ENCODE results near the gene SETD2. TPM values are rescaled to one million over a fixed set of nuclear protein-coding genes. Genes with fewer than 3 reads are reported as not detected.

The SETD2 gene
- polyA plus RNA-seq, 3 donors = 3.1 to 22.4 (median 7.5) TPM

DNA sequence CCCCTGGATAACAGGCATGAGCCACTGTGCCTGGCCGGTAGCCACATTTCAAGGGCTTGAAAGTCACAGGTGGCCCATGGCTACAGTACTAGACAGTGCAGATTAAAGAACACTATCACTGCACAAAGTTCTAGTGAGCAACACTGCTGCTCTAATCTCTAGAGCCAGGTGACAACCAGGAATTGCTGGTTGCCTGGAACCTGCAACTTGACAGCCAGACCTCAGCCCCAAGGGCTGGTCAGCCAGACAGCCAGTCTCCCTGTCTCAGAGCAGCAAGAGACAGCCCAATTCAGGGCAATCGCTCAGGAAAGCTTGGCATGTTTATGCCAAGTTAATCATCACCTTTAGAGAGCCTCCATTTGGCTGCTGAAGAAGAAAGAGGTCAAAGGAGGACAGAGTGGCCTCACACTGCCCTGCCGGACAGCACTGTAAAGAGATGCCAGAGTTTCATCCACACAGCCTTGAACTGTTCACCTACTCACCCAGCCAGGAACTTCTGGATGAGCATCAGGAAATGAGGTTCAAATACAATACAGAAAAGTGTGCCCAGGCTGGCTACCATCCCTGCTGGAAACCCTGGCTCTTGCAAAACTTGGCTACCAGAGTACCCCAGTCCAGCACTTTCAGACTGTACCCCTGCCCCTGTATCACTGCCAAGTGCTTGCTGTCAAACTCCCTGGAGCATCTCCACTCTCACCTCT is 193.4 kb downstream of the SETD2 start:
- intact Hi-C loops (cut with micrococcal nuclease) = loop anchor here in 1 of 2 donors (10.0 kb wide), 2 partner anchors 254 to 276 kb away; partner anchors contain the start of gene ALS2CL
- 68% methylated on average over 2 of the region's 3 CpGs for WGBS (ENCODE audit: insufficient coverage)
- TF ChIP-seq, protein P1, sequence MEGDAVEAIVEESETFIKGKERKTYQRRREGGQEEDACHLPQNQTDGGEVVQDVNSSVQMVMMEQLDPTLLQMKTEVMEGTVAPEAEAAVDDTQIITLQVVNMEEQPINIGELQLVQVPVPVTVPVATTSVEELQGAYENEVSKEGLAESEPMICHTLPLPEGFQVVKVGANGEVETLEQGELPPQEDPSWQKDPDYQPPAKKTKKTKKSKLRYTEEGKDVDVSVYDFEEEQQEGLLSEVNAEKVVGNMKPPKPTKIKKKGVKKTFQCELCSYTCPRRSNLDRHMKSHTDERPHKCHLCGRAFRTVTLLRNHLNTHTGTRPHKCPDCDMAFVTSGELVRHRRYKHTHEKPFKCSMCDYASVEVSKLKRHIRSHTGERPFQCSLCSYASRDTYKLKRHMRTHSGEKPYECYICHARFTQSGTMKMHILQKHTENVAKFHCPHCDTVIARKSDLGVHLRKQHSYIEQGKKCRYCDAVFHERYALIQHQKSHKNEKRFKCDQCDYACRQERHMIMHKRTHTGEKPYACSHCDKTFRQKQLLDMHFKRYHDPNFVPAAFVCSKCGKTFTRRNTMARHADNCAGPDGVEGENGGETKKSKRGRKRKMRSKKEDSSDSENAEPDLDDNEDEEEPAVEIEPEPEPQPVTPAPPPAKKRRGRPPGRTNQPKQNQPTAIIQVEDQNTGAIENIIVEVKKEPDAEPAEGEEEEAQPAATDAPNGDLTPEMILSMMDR (IDR thresholded peaks at IDR 0.05) = no peak
- Histone ChIP-seq H3K9me3 (replicated peaks in 1 of 2; ENCODE audit: control insufficient read depth in 1 of 2, insufficient read depth in 1 of 2, low read length in 2 of 2) (no peaks in the 10 kb centered on the region), H3K4me1 (ENCODE audit: control insufficient read depth in 1 of 2, insufficient read depth in 2 of 2, low read length in 2 of 2) (peaks cover 68 to 97% of the 10 kb centered on the region in 2 donors), H3K9ac (ENCODE audit: insufficient read depth, low read length, poor library complexity, severe bottlenecking) (no peak overlapping the region), H3K27ac (ENCODE audit: low read depth in 1 of 2, low read length in 2 of 2) (peak overlapping the region; percentile 1 to 71), H3K27me3 (ENCODE audit: control insufficient read depth in 2 of 2, insufficient read depth in 2 of 2, low read length in 2 of 2) (no peaks in the 10 kb centered on the region), H3K36me3 (replicated peaks in 1 of 2; ENCODE audit: control insufficient read depth in 1 of 2, insufficient read depth in 2 of 2, low read length in 2 of 2) (peaks cover 12 to 36% of the 10 kb centered on the region in 2 donors), H3K4me3 (replicated peaks in 1 of 3; ENCODE audit: low read depth in 2 of 3, low read length in 3 of 3) (no peak overlapping the region), H4K20me1 (ENCODE audit: insufficient read depth, low read length) (peaks cover 99% of the 10 kb centered on the region), H3K79me2 (ENCODE audit: insufficient read depth, low read length) (peaks cover 100% of the 10 kb centered on the region), H3K4me2 (replicated peaks; ENCODE audit: extremely low read depth, low read length, poor library complexity, severe bottlenecking) (no peak overlapping the region), H2AFZ (ENCODE audit: insufficient read depth, low read depth, low read length, poor library complexity, severe bottlenecking) (no peak overlapping the region)
- H3K27me3 Mint-ChIP-seq (ENCODE audit: low read depth in 3 of 3) = peaks cover 0 to 2% (median 0%) of the 10 kb centered on the region in 3 donors
- no peak for DNase-seq
- peak overlapping the region in 5 of 7 donors; percentile 36 to 89 (median 70) for H3K27ac Mint-ChIP-seq
- no peak overlapping the region for H3K4me3 Mint-ChIP-seq
- H3K4me1 Mint-ChIP-seq = peaks cover 92% of the 10 kb centered on the region
- no peaks in the 10 kb centered on the region for H3K9me3 Mint-ChIP-seq
- peaks cover 49 to 62% of the 10 kb centered on the region in 2 donors for H3K36me3 Mint-ChIP-seq

DNA sequence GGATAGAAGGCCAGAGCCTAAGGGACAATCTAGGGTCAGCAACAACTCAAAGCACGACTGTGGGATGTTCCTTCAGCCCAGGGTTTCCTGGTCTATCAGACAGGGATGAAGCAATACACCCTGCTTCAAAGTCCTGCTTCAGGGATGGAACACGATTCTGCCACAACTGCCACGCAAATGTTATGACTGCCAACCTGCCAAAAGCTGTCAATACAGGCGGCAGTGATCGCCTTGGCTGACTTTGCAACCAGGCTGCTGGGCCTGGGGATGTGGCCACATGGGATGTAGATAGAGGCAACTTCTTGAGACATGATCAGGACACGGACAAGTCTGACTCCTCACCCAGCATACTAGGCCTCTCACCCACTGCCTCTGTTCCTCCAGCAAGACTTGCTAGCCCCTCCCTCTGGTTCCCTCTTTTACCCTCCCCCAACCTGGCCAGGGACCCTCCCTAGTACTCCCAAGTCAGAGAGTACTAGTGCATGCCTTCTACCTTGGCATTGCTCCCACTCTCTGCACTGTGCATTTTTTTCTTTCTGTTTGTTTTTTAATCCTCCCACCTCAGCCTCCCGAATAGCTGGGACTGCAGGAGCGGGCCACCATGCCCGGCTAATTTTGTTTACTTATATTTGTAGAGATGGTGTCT is 195.0 kb downstream of the SETD2 start:
- no peak for DNase-seq
- Histone ChIP-seq H3K27ac (ENCODE audit: low read depth in 1 of 2, low read length in 2 of 2) (peak overlapping the region; percentile 30 to 45), H2AFZ (ENCODE audit: insufficient read depth, low read depth, low read length, poor library complexity, severe bottlenecking) (no peak overlapping the region), H3K4me2 (replicated peaks; ENCODE audit: extremely low read depth, low read length, poor library complexity, severe bottlenecking) (no peak overlapping the region), H3K79me2 (ENCODE audit: insufficient read depth, low read length) (peaks cover 94% of the 10 kb centered on the region), H3K36me3 (replicated peaks in 1 of 2; ENCODE audit: control insufficient read depth in 1 of 2, insufficient read depth in 2 of 2, low read length in 2 of 2) (peaks cover 12 to 36% of the 10 kb centered on the region in 2 donors), H3K4me3 (replicated peaks in 1 of 3; ENCODE audit: low read depth in 2 of 3, low read length in 3 of 3) (no peak overlapping the region), H4K20me1 (ENCODE audit: insufficient read depth, low read length) (peaks cover 91% of the 10 kb centered on the region), H3K27me3 (ENCODE audit: control insufficient read depth in 2 of 2, insufficient read depth in 2 of 2, low read length in 2 of 2) (no peaks in the 10 kb centered on the region), H3K9me3 (replicated peaks in 1 of 2; ENCODE audit: control insufficient read depth in 1 of 2, insufficient read depth in 1 of 2, low read length in 2 of 2) (no peaks in the 10 kb centered on the region), H3K4me1 (ENCODE audit: control insufficient read depth in 1 of 2, insufficient read depth in 2 of 2, low read length in 2 of 2) (peaks cover 62 to 96% of the 10 kb centered on the region in 2 donors), H3K9ac (ENCODE audit: insufficient read depth, low read length, poor library complexity, severe bottlenecking) (no peak overlapping the region)
- intact Hi-C loops (cut with micrococcal nuclease) = loop anchor here in 1 of 2 donors (5.0 kb wide), 1 partner anchor 42 kb away; no protein-coding TSS in a partner anchor
- TF ChIP-seq, protein P1 (IDR thresholded peaks at IDR 0.05) = no peak
- peaks cover 88% of the 10 kb centered on the region for H3K4me1 Mint-ChIP-seq
- H3K4me3 Mint-ChIP-seq = peak overlapping the region; percentile 37 to 53
- no peaks in the 10 kb centered on the region for H3K9me3 Mint-ChIP-seq
- H3K27ac Mint-ChIP-seq = peak overlapping the region in 6 of 7 donors; percentile 30 to 89 (median 74)
- H3K36me3 Mint-ChIP-seq = peaks cover 49 to 63% of the 10 kb centered on the region in 2 donors
- WGBS (ENCODE audit: insufficient coverage) = 25% methylated on average over 4 of the region's 9 CpGs
- peaks cover 0 to 2% (median 0%) of the 10 kb centered on the region in 3 donors for H3K27me3 Mint-ChIP-seq (ENCODE audit: low read depth in 3 of 3)
